SH-SY5Y (cell line): ENCODE measurements around the gene HSPA9.

ENCODE experiments used
- GATA2 ChIP-seq: IDR thresholded peaks from 2 replicates; pipeline ENCODE4 v1.6.1; 2011; ENCODE audit warnings: mild to moderate bottlenecking, low read depth, low read length
- GATA3 ChIP-seq: IDR thresholded peaks from 2 replicates; pipeline ENCODE4 v1.6.1; 2011; ENCODE audit warnings: low read depth, mild to moderate bottlenecking, low read length, moderate library complexity

DNA sequence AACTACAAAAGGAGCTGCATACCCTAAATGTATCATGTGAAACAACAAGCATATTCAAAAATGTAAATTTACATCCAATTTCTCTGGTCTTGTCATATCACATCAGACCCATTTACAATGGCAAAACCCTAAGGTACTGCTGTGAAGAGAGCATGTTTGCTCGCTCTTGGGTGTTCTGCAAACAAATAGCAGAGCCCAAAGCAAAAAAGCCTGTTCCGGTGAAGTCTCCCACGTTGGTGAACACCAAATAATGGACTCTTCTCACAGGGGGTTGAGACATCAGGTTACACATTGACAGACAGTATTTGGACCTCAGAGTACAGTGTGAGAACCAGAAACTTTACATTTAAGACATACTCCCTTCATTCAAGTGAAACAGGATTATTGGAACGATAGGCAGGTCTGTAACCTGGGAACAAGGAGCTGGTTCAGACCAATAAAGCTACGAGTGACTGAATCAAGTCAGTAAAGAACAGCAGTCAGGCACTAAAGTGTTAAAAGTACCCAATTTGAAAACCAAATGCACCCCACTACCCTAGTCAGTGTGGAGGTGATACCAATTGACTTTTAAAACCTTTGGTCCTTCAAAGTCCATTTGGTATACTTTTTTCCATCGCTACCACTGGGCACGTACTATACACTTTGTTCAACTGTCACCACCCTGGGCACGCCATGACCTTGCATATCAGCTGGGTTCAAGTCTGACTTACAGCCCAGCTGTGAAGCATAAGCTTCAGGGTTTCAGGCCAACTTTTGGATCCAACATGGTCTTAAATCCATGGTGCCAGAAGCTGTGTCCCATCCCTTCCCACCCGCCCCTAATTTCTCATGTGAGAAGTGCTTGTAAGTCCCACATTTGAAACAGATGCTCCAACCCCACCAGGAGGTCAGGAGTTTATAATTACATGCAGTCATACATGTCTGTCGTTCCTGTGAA, 68.6 kb downstream of the HSPA9 start:
- TF ChIP-seq GATA2 (no peak), GATA3 (no peak)
